GM21723 (cell line): Measurements from ENCODE around the gene PLXNC1.
A peak's percentile ranks its signal among the peaks of the same experiment; 100 is the strongest.

ENCODE experiments used
- ATAC-seq: cut with Tn5 transposase; IDR thresholded peaks from one replicate; pipeline ENCODE4 v1.9.1; 2021; ENCODE audit warnings: mild to moderate bottlenecking, moderate library complexity; ENCODE audit not compliant: unreplicated experiment

The PLXNC1 gene

DNA sequence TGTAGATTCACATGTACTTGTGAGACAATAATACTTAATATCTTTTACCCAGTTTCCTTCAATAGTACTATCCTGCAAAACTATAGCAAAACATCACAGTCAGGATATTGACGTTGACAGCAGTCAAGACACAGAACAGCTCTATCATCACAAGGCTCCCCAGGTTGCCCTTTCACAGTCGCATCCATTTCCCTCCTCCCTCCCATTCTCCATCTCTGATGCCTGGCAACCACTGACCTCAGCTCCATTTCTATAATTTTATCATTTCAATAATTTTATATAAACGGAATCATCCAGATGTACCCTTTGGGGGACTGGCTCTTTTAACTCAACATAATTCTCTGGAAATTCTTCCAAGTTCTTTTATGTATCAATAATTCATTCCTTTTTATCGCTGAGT is 81.5 kb downstream of the PLXNC1 start:
- no peak for ATAC-seq

DNA sequence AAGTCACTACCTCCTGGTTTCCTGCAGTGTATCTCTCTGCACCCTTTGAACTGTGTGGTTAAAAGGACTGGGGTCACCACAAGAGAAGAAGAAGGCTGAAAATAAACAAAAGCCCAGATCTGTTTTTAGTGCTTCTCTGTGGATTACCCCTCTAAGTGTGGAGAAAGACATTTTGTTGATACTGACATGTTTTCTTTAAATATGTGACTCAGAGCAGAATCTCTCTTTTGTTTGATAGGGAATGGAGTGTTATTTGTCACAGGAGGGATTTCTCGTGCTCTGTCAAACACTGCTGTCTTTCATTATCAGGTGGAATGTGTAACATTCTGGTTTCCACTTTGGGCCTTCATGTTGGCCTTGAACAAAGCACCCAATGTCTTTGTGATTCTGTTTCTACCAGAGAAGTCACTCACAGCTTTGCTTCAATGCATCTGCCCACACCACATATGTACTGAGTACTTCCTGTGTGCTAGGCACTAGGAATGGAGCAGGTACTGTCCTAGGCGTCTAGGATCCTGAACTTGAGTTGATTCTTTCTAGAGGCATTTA is 82.1 kb downstream of the PLXNC1 start:
- peak; percentile 54 for ATAC-seq

DNA sequence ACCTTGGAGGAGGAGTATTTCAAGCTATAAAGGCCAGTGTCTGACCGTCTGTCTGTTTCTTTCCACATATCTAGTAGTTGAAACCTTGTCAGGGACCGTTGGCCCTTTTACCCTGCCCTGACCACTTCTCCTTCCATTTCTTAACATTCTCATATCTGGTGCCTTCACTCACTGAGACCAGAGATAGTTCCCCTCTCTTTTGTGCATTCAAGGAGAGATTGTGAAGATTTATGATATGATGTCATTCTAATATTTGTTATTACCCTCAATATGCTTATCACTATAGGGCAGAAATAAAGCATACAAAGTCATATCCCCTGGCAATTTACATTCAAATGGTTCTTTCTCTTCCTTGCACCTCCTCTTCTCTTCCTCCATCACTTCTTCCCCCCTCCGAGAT is 83.3 kb downstream of the PLXNC1 start:
- ATAC-seq = no peak

DNA sequence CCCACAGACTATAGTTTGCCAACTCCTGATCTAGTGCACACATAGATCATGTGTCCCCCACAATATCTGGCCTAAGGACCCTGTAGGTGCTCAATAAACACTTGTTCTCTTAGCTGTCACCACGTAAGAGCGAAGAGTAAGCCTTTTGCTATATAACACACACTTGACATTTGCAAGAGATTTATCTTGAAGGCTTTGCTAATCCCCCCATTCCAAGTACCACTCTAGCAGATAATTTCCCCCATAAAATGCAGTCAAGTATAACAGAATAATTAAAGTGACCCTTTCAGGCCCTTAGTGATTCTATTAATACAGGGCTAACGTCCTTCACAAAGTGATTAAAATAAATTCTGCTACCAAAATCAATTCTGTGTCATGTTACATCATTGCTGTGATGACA is 87.5 kb downstream of the PLXNC1 start:
- ATAC-seq = no peak

DNA sequence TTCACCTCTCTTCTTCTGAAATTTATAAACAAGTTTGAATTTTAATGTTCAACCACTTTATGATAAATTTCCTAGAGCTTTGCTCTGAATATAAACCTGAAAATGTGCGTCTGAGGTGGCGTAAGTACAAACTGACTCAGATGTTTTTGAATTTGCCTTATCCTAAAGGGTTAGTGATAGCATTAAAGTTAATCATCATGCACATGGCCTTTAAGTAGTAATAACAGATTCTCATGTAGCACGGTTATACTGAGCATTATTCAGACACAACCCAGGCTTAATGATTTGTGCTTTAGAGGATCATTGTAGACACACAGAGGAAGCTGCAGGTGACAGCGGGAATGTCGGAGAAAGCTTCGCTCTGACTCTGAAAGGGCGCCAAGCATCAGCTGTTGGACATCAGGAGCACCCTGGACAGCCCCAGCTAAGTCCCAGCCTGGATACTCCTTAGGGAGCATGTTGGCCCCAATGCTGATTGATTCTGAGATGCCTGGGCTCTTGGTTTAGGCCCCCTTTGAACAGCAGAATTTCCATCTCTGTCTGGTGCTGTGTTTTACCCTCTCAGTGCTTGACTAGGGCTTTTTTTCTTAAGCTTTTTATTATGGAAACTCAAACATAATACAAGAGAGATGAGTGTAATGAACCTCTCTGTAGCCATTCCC is 91.1 kb downstream of the PLXNC1 start:
- peak; percentile 3 for ATAC-seq

DNA sequence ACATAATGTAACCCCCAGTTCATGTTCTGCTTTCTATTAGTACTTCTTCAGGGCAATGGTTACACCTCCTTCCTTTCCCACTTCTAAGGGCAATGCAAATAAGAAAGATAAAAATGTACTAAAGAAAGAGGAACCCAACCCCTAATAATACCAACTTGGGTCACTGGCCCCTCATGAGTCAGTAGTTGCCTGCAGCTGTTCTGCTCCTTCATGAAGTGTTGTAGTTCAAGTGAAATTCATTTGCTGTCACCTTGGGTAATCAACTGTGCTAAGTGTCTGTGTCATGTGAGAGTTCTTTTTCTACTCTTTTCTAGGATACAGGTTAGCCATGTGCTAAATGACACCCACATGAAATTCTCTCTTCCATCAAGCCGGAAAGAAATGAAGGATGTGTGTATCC is 91.8 kb downstream of the PLXNC1 start:
- peak; percentile 87 for ATAC-seq

DNA sequence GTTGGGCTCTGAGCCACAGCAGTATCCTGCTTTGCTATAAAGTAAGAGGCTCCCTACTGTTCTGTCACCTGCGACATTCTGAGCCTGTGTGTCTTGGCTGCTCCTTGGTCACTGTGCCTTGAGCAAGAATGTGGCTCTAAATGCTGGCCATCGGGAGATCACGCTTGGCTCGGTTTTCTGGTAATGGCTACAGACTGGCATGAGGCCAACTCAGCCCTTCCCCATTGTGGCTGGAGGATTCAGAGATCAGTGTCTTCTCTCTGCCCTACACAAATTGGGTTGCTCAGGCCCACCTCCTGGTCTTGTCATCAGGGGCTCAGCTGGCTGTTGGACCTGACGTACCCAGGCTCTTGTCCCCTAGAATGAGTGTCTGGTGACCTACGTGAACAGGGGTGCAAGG is 94.5 kb downstream of the PLXNC1 start:
- ATAC-seq = no peak

DNA sequence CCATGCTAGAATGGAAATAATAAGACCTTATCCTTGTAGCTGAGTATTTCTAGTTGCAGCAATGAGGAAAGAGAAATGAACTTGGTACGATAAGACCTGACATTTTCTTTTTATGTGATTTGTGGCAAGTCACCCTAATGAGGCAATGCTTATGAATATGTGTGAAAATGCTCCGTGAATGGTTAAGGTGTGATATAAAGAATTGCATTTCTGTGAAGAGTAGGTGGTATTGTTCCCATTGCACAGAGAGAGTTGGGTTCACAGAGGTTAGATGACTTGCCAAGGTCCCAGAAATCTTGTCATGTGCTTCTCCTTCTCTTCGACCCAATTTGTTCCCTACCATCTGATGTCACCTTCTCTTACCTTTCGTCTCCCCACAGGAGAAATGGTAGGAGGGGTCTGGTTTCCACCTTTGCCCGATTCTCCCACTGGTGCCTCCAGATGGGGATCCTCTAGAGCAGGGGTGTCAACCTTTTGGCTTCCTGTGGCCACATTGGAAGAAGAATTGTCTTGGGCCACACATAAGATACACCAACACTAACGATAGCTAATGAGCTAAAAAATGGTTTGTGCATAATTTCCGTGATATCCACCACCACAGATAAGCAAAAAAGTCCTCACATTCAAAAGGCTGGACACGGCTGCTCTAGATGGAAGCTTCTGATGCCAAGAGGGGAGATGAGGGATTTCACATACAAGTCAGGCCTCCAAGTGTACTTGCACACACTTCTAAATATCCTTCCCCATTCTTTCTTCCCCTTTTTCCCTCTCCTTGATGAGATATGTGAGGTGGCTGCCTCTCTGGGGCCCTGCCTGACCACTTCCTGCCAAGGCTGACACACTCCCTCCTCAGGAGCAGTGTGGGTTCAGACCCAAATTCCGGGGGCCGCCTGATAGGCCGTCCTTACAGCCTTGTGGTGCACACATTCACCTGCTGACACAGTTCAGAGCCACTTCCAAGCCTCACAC is 96.1 kb downstream of the PLXNC1 start:
- ATAC-seq = peak; percentile 69

DNA sequence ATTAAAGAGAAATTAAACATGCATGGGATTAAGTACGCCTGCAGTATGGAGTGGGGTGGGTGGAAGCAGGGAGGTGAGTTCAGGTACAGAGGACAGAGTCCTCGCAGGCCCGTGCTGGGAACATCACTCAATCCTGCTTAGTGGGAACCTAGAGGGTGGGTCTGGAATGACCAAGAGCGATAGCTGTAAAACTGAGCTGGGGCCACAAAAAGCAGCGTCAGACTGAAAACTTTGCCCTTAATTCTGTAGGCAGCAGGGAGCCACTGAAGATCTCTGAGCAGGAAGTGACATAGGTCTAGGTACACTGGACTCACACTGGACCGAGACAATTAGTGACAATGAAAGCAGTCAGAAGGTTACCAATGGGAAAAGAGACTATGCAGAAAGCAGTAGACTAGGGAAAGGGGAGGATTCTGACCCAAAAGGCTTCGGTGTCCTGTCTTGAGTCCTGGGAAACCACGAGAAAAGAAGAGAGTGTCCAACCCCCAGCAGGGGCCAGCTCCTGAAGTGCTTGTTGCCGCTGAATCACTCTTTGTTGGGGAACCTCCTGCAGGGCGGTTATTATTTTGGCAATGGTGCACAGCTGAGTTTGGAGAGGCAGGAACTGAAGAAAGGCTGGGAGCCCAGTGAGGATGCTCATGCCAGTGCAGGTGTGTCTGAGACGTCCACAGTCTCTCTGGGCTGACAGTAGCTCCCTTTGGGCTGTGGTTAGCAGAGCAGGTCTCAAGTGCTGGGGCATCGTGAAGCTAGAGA is 97.4 kb downstream of the PLXNC1 start:
- ATAC-seq = no peak

DNA sequence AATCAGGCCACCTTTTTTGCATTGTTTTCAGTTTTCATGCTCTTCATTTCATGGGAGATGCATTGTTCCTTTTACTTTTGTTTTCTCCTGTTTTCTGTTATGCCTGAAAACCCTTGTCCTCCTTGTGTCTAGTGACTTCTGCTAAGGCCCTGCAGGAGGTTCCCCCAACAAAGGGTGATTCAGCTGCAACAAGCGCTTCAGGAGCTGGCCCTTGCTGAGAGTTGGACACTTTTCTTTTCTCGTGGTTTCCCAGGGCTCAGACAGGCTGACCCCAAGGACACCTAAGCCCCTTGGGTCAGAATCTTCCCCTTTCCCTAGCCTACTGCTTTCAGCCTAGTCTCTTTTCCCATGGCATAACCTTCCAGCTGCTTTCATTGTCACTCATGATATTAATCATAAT is 98.9 kb downstream of the PLXNC1 start:
- no peak for ATAC-seq

DNA sequence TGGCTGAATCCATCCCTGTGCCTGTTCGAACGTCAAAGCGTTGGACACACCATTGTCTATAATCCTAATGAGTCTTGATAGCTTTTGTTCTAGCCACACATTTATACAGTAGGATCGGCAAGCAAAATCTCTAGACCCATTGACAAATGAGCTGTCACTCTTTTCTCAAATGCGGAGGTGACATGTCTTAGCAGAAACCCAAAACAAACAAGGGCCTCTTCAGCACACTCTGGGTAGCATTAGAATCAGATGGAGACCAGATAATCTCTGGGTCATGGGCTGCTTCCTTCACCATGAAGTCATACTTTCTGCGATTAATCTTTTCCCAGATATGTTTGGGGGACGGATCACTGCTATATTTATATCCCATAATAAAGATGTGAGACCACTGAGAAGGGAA is 100.2 kb downstream of the PLXNC1 start:
- no peak for ATAC-seq

DNA sequence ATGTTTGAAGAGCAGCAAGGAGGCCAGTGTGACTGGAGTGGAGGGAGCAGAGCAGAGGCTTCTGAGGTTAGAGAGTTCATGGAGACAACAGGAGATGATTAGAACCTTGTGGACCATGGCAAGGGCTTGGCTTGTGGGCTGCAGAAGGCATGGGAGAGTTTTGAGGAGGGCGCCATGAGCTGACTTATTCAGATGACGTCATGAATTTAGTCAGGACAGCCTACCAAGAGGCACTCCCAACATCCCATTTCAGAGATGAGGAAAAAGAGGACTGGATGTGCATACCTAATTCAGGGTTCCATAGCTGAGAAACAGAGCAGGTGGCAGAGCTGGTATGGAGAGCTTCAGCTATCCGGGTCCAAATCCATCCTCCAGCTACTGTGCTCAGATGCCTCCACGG is 101.8 kb downstream of the PLXNC1 start:
- ATAC-seq = no peak

DNA sequence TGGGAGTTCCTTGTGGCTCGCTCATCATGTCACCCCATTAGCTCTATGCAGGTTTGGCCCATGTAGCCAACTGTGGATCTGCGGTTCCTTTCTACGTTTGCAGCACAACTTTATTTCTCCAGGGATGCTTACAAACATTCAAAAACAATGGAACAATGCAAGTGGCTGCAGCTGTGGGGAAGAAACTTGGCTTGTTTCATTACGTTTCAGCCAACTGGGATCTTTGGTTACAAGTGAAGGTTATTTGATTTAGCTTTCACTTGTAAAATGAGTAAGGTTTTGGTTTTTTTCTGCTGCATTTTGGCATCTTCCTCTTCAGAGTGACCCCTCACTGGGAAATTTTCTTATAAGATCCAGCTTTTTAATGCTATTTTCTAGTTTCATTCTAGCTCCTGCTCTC is 105.9 kb downstream of the PLXNC1 start:
- no peak for ATAC-seq

DNA sequence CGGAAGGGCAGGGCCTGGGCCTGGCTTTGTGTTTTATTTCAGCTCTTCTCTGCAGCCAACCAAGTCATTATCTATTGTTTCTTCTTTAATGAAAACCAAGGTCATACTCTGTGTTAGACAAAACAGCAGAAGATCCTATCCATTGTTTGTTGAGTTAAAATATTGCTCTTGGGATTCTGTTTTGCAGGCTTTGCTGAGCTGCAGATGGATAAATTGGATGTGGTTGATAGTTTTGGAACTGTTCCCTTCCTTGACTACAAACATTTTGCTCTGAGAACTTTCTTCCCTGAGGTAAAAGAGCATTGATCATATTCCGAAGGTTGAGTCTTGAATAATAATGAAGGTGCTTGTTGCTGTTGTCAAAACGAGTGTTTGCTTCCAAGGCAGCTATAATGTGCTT is 106.6 kb downstream of the PLXNC1 start:
- no peak for ATAC-seq

DNA sequence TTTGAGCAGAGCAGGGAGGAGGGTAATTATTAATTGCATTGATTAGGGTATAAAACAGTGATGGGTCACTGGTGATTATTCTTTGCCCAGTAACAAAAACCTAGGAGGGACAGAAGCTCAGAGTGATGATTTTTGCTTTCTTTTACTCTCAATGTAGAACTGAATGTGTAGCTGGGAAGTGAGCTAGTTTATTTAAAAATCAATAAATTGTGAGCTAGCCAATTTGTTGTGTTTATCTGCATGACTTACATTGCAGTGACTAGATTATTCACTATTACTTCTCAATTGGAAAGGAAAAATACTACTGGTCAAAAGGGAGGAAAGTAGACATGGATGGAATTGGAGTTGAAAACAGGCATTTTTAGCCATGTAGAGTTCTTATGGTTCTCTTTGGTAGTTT is 107.1 kb downstream of the PLXNC1 start:
- ATAC-seq = no peak

DNA sequence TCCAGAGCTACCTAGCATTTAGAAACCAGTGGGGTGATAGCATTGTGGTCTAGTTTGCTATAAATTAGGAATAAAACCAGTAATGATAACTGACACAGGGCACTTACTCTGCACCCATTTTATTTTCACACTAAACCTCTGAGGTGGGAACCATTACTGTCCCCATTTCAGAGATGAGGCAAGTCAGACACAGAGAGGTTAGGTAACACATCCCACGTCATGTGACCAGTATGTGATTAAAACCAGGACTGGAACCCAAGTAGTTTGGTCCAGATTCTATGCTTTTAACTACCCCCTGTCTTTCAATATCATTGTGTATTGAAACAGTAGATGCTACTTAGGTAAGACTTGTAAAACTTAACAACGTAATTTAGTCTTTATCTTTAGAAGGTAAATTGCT is 110.2 kb downstream of the PLXNC1 start:
- ATAC-seq = no peak

DNA sequence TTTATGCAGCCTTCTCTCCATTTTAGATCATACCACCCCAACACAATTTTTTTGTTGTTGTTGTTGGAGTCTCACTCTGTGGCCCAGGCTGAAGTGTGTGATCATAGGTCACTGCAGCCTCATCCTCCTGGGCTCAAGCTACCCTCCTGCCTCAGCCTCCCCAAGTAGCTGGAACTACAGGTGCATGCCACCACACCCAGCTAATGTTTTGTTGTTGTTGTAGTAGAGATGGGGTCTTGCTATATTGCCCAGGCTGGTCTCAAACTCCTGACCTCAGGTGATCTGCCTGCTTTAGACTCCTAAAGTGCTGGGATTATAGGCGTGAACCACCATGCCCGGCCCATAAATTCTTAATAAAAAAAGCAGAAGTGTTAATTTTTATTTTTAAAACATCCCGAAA is 111.6 kb downstream of the PLXNC1 start:
- no peak for ATAC-seq

DNA sequence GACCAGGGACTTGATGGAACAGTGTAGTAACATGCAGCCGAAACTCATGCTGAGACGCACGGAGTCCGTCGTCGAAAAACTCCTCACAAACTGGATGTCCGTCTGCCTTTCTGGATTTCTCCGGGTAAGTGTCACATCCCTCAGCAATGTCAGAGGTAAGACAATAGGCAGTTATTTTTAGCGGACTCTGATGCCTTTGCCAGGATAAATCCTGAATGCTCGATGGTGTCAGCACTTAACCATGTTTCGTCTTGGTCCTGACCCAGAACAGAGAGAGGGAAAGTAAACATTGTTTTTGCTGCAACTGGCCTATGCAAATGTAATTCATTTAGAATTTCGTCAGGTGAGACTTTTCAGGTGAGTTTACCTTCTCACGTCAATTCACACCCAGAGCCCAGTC is 112.3 kb downstream of the PLXNC1 start:
- ATAC-seq = no peak

DNA sequence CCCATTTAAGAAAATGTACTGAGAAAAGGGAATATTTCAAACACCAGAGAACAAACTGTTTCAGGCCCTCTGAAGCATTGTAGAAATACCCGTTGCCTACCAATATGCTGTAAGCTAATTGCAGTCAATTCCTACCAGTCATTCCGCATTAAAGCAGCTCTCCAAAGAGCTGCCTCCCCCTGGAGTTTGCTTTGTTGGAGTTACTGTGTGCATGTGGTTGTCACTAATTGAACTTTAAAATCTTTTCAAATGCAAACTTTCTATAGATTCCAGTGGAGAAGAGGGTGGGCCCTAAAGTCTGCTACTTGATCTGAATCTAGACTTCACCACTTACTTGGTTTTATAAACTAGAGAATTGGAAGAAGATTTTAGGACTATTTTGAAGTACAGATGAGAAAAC is 112.7 kb downstream of the PLXNC1 start:
- ATAC-seq = no peak

DNA sequence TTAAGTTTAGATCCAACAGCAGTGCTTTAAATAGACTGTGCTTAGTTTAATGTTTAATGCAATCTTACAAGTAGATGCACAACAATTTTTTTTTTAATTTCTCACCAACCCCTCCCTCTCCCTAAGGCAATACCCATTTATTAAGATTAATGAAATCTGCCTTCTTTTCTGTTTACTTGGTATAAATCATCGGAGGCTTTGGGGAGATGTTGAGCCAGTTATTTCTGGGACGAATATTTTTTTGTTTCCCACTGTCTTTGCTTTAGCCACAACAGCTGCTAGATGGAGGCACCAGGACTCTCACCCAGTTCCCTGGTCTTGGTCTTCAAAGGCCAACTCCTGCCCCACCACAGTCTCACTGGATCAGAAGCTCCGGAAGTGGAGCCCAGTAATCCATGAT is 113.4 kb downstream of the PLXNC1 start:
- no peak for ATAC-seq

DNA sequence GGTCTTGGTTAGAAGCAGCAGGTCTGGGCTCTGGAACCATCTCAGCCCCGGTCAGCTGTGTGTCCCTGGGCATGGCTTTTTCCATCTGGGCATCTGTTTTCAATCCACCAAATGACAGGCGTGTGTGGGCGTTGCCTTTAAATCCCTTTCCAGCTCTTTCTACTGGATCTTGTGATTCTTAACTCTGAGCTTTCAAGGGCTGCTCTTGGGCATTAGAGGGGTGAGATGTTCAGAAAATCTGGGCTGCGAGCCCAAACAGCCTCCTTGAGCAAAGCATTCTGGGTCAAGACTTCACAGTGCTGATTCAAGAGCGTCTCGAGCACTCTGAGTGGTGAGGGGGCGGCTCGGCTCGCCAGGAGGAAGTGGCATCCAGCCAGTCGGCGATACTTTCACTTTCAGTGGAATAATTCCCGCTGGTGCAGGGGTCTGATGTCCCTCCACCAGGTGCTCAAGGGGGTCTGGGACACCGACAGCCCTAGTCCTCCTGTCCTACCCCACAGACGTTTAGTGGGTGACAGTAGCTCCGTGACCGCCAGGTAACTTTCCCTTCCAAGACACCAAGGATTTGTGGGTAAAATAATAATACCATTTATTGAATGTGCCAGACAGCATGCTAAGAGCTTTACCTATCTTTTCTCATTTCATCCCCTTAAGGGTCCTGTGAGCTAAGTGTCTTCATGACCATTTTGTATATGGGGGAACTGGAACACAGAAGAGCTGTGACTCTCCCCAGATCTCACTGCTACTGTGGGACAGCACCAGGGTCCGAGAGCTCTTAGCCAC is 114.0 kb downstream of the PLXNC1 start:
- ATAC-seq = peak; percentile 62
